GM12878 (cell line): Measurements from ENCODE around the gene NFIX.

Source experiments
- CTCF ChIP-seq, 3 experiments: IDR thresholded peaks in 2 of 3; conservative IDR thresholded peaks in 1 of 3; 2 replicates each; pipeline ENCODE4 v1.5.1; 2011; ENCODE audit warnings: low read depth in 3 of 3, low read length in 3 of 3, mild to moderate bottlenecking in 3 of 3, control low read depth in 2 of 3, moderate library complexity in 2 of 3, inconsistent platforms in 1 of 3, mixed read lengths in 1 of 3; ENCODE audit not compliant: control insufficient read depth in 2 of 3, insufficient read depth in 1 of 3; ENCODE audit errors: extremely low read depth in 1 of 3
- EGR1 ChIP-seq, 2 experiments: IDR thresholded peaks; 1 replicate in 1 of 2; 2 replicates in 1 of 2; pipeline ENCODE4 v1.6.1; 2011 to 2012; ENCODE audit warnings: low read depth in 2 of 2, low read length in 2 of 2, borderline replicate concordance in 1 of 2, mild to moderate bottlenecking in 1 of 2, moderate library complexity in 1 of 2
- EP300 ChIP-seq, 2 experiments: fragments of 150-350 bp in 1 of 2; IDR thresholded peaks; 2 replicates each; pipeline ENCODE4 v1.6.1; 2011 to 2012; ENCODE audit warnings: low read depth in 2 of 2, low read length in 2 of 2, borderline replicate concordance in 1 of 2, improper control_type of control experiment in 1 of 2, inconsistent platforms in 1 of 2; ENCODE audit not compliant: control insufficient read depth in 1 of 2
- EZH2 ChIP-seq: IDR thresholded peaks from 2 replicates; pipeline ENCODE4 v1.6.1; 2012; ENCODE audit warnings: low read depth, mild to moderate bottlenecking, control low read depth, inconsistent platforms, low read length, borderline replicate concordance; ENCODE audit not compliant: control insufficient read depth
- HDAC2 ChIP-seq: fragments of 200-600 bp; sonication (generic); IDR thresholded peaks from 2 replicates; pipeline ENCODE4 v1.6.1; 2017
- NRF1 ChIP-seq: conservative IDR thresholded peaks from 2 replicates; pipeline ENCODE4 v1.6.1; 2011; ENCODE audit warnings: mild to moderate bottlenecking, low read depth, low read length, improper control_type of control experiment
- PML ChIP-seq: IDR thresholded peaks from 2 replicates; pipeline ENCODE4 v1.6.1; 2012; ENCODE audit warnings: low read length, inconsistent platforms
- SMC3 ChIP-seq: IDR thresholded peaks from 2 replicates; pipeline ENCODE4 v1.6.1; 2011; ENCODE audit warnings: low read length, improper control_type of control experiment, borderline replicate concordance
- SUZ12 ChIP-seq: fragments of 200-600 bp; sonication (generic); IDR thresholded peaks from one replicate; pipeline ENCODE4 v1.6.1; 2018; ENCODE audit warnings: antibody characterized with exemption, mild to moderate bottlenecking; ENCODE audit not compliant: unreplicated experiment
- TAF1 ChIP-seq: IDR thresholded peaks from 2 replicates; pipeline ENCODE4 v1.6.1; 2011; ENCODE audit warnings: mild to moderate bottlenecking, low read depth, low read length, borderline replicate concordance

GRCh38 chr19:13119627-13120026 lies 124.4 kb downstream of the NFIX start:
- no peak for TF ChIP-seq EZH2
- TF ChIP-seq TAF1, result no peak
- TF ChIP-seq EGR1 (IDR thresholded peaks at IDR 0.05; ENCODE audit: borderline replicate concordance in 1 of 2, low read depth in 2 of 2, low read length in 2 of 2), result no peak
- TF ChIP-seq HDAC2, result no peak
- no peak for TF ChIP-seq CTCF (IDR thresholded peaks at IDR 0.05 in 2 of 3, conservative IDR thresholded peaks at IDR 0.05 in 1 of 3; ENCODE audit: control insufficient read depth in 2 of 3, extremely low read depth in 1 of 3, insufficient read depth in 1 of 3, low read depth in 3 of 3, low read length in 3 of 3)
- TF ChIP-seq SMC3, result no peak
- no peak for TF ChIP-seq SUZ12
- TF ChIP-seq EP300 (IDR thresholded peaks at IDR 0.05; ENCODE audit: borderline replicate concordance in 1 of 2, control insufficient read depth in 1 of 2, low read depth in 2 of 2, low read length in 2 of 2), result no peak
- TF ChIP-seq PML, result no peak
- TF ChIP-seq NRF1, result no peak
